ENCODE results near the gene RPL38. TPM values are rescaled to one million over a fixed set of nuclear protein-coding genes. Genes with fewer than 3 reads are reported as not detected.

Gene RPL38
- total RNA-seq, 1 donor from 2014 or later: 919 TPM

GRCh38 chr17:74163271-74163821 lies 40.1 kb upstream of the RPL38 start:
- DNase-seq (ENCODE audit: low read depth) (no peak), FAIRE-seq (no peak)
- peaks cover 30% of the 10 kb centered on the region for H3K27me3 Mint-ChIP-seq (ENCODE audit: low read depth, unreplicated experiment)
- H3K79me2 ChIP-seq (ENCODE audit: insufficient read depth, low read length): no peaks in the 10 kb centered on the region
- no peak overlapping the region for H3K27ac ChIP-seq (ENCODE audit: low read depth, low read length)
- no peaks in the 10 kb centered on the region for H3K36me3 ChIP-seq (ENCODE audit: insufficient read depth, low read length)
- no peak overlapping the region for H3K4me2 ChIP-seq (ENCODE audit: low read length)
- H3K27ac Mint-ChIP-seq (ENCODE audit: unreplicated experiment): no peak overlapping the region
- no peak overlapping the region for H3K4me3 Mint-ChIP-seq (ENCODE audit: unreplicated experiment)
- H3K9me3 ChIP-seq (ENCODE audit: insufficient read depth, low read depth, low read length): no peaks in the 10 kb centered on the region
- no peaks in the 10 kb centered on the region for H3K36me3 Mint-ChIP-seq (ENCODE audit: low read depth, unreplicated experiment)
- H3K4me3 ChIP-seq (ENCODE audit: insufficient read depth, low read depth, low read length): no peak overlapping the region
- H4K20me1 ChIP-seq (ENCODE audit: insufficient read depth, low read length): no peaks in the 10 kb centered on the region
- H3K4me1 ChIP-seq (ENCODE audit: insufficient read depth, low read length): no peaks in the 10 kb centered on the region
- peaks cover 10% of the 10 kb centered on the region for H3K9me3 Mint-ChIP-seq (ENCODE audit: unreplicated experiment)
- no peak overlapping the region for H3K9ac ChIP-seq (ENCODE audit: low read length)
- TF ChIP-seq EZH2 (IDR thresholded peaks at IDR 0.05; ENCODE audit: insufficient read depth, low read length): no peak
- TF ChIP-seq CTCF (IDR thresholded peaks at IDR 0.05; ENCODE audit: insufficient read depth, low read depth, low read length): no peak
- H2AFZ ChIP-seq (ENCODE audit: low read depth, low read length): no peak overlapping the region
- no peaks in the 10 kb centered on the region for H3K27me3 ChIP-seq (ENCODE audit: insufficient read depth, low read length)
- H3K4me1 Mint-ChIP-seq (ENCODE audit: low read depth, unreplicated experiment): no peaks in the 10 kb centered on the region

GRCh38 chr17:74163836-74164235 lies 39.6 kb upstream of the RPL38 start:
- Mint-ChIP-seq H3K27me3 (ENCODE audit: low read depth, unreplicated experiment) (peaks cover 29% of the 10 kb centered on the region), H3K9me3 (ENCODE audit: unreplicated experiment) (peaks cover 8% of the 10 kb centered on the region), H3K27ac (ENCODE audit: unreplicated experiment) (no peak overlapping the region), H3K4me1 (ENCODE audit: low read depth, unreplicated experiment) (no peaks in the 10 kb centered on the region), H3K36me3 (ENCODE audit: low read depth, unreplicated experiment) (no peaks in the 10 kb centered on the region), H3K4me3 (ENCODE audit: unreplicated experiment) (no peak overlapping the region)
- Histone ChIP-seq H3K4me3 (ENCODE audit: insufficient read depth, low read depth, low read length) (no peak overlapping the region), H3K4me2 (ENCODE audit: low read length) (no peak overlapping the region), H2AFZ (ENCODE audit: low read depth, low read length) (no peak overlapping the region), H3K4me1 (ENCODE audit: insufficient read depth, low read length) (no peaks in the 10 kb centered on the region), H3K27ac (ENCODE audit: low read depth, low read length) (no peak overlapping the region), H4K20me1 (ENCODE audit: insufficient read depth, low read length) (no peaks in the 10 kb centered on the region), H3K9me3 (ENCODE audit: insufficient read depth, low read depth, low read length) (no peaks in the 10 kb centered on the region), H3K79me2 (ENCODE audit: insufficient read depth, low read length) (no peaks in the 10 kb centered on the region), H3K9ac (ENCODE audit: low read length) (no peak overlapping the region), H3K27me3 (ENCODE audit: insufficient read depth, low read length) (no peaks in the 10 kb centered on the region), H3K36me3 (ENCODE audit: insufficient read depth, low read length) (no peaks in the 10 kb centered on the region)
- DNase-seq (ENCODE audit: low read depth) (no peak), FAIRE-seq (no peak)
- no peak for TF ChIP-seq EZH2 (IDR thresholded peaks at IDR 0.05; ENCODE audit: insufficient read depth, low read length)
- TF ChIP-seq CTCF (IDR thresholded peaks at IDR 0.05; ENCODE audit: insufficient read depth, low read depth, low read length): no peak

- Mint-ChIP-seq H3K27me3 (ENCODE audit: low read depth, unreplicated experiment) (peaks cover 26% of the 10 kb centered on the region), H3K36me3 (ENCODE audit: low read depth, unreplicated experiment) (no peaks in the 10 kb centered on the region), H3K4me1 (ENCODE audit: low read depth, unreplicated experiment) (no peaks in the 10 kb centered on the region), H3K27ac (ENCODE audit: unreplicated experiment) (no peak overlapping the region), H3K9me3 (ENCODE audit: unreplicated experiment) (peaks cover 5% of the 10 kb centered on the region), H3K4me3 (ENCODE audit: unreplicated experiment) (no peak overlapping the region)
- FAIRE-seq (no peak), DNase-seq (ENCODE audit: low read depth) (no peak)
- H3K4me2 ChIP-seq (ENCODE audit: low read length): no peak overlapping the region
- H3K9me3 ChIP-seq (ENCODE audit: insufficient read depth, low read depth, low read length): no peaks in the 10 kb centered on the region
- no peaks in the 10 kb centered on the region for H3K79me2 ChIP-seq (ENCODE audit: insufficient read depth, low read length)
- no peak overlapping the region for H3K9ac ChIP-seq (ENCODE audit: low read length)
- H3K36me3 ChIP-seq (ENCODE audit: insufficient read depth, low read length): no peaks in the 10 kb centered on the region
- no peaks in the 10 kb centered on the region for H3K27me3 ChIP-seq (ENCODE audit: insufficient read depth, low read length)
- TF ChIP-seq CTCF (IDR thresholded peaks at IDR 0.05; ENCODE audit: insufficient read depth, low read depth, low read length) (no peak), EZH2 (IDR thresholded peaks at IDR 0.05; ENCODE audit: insufficient read depth, low read length) (no peak)
- H4K20me1 ChIP-seq (ENCODE audit: insufficient read depth, low read length): no peaks in the 10 kb centered on the region
- H3K4me3 ChIP-seq (ENCODE audit: insufficient read depth, low read depth, low read length): no peak overlapping the region
- H2AFZ ChIP-seq (ENCODE audit: low read depth, low read length): no peak overlapping the region
- H3K4me1 ChIP-seq (ENCODE audit: insufficient read depth, low read length): no peaks in the 10 kb centered on the region
- H3K27ac ChIP-seq (ENCODE audit: low read depth, low read length): no peak overlapping the region
Measured at GRCh38 chr17:74164446-74165045, 38.9 kb upstream of the RPL38 start.
